Heart left ventricle (tissue), 16 donors: ENCODE data around the gene CMTM3. TPM values are rescaled to one million over a fixed set of nuclear protein-coding genes. Genes with fewer than 3 reads are reported as not detected.

ENCODE experiments used
- ATAC-seq, 4 donors: fragments of 200-7000 bp; cut with Tn5 transposase; one replicate each; pipeline ENCODE4 v1.9.1; 2020 to 2022; ENCODE audit warnings: moderate library complexity in 4 of 4, mild to moderate bottlenecking in 3 of 4, moderate number of reproducible peaks in 1 of 4
- DNase-seq, 5 donors: peaks; one replicate each; pipeline ENCODE4 v3.0.0-alpha.2; 2020
- H3K27ac ChIP-seq, 12 donors: fragments of 200-600 bp; sonication (generic) in 4 of 12; one replicate each; pipeline versions ENCODE4 v1.5.0 to v1.8.0; 2016 to 2022; ENCODE audit warnings: mild to moderate bottlenecking in 2 of 12
- H3K27me3 ChIP-seq, 9 donors: fragments of 200-600 bp; sonication (generic) in 2 of 9; one replicate each; pipeline versions ENCODE4 v1.5.1 to v1.8.0; 2016 to 2022; ENCODE audit warnings: mild to moderate bottlenecking in 3 of 9
- H3K36me3 ChIP-seq, 9 donors: fragments of 200-600 bp; sonication (generic) in 2 of 9; one replicate each; pipeline versions ENCODE4 v1.5.0 to v1.8.0; 2018 to 2022; ENCODE audit warnings: mild to moderate bottlenecking in 2 of 9
- H3K4me1 ChIP-seq, 12 donors: fragments of 200-600 bp; sonication (generic) in 4 of 12; one replicate each; pipeline versions ENCODE4 v1.5.0 to v1.8.0; 2016 to 2022; ENCODE audit warnings: mild to moderate bottlenecking in 3 of 12
- H3K4me3 ChIP-seq, 12 donors: fragments of 200-600 bp; sonication (generic) in 4 of 12; one replicate each; pipeline versions ENCODE4 v1.5.0 to v1.8.0; 2017 to 2022; ENCODE audit warnings: mild to moderate bottlenecking in 9 of 12, moderate library complexity in 4 of 12
- H3K9me3 ChIP-seq, 12 donors: fragments of 200-600 bp; sonication (generic) in 4 of 12; one replicate each; pipeline versions ENCODE4 v1.5.0 to v1.8.0; 2016 to 2022; ENCODE audit warnings: mild to moderate bottlenecking in 1 of 12
- CTCF ChIP-seq, 12 donors: fragments of 200-600 bp; sonication (generic) in 4 of 12; IDR thresholded peaks; one replicate each; pipeline versions ENCODE4 v1.5.0 to v1.8.0; 2018 to 2022; ENCODE audit warnings: antibody characterized with exemption in 12 of 12, mild to moderate bottlenecking in 5 of 12
- POLR2A ChIP-seq, 2 donors: fragments of 450-650 bp; IDR thresholded peaks; one replicate each; pipeline ENCODE4 v1.6.1; 2017; ENCODE audit warnings: antibody characterized with exemption in 2 of 2, mild to moderate bottlenecking in 2 of 2, moderate library complexity in 2 of 2
- WGBS, 4 donors: extraction: QIAGEN DNeasy Blood & Tissue Kit in 2 of 4; methylation state at CpG; one replicate each; pipeline versions ENCODE4 v1.1.5 to v1.1.7; 2013 to 2018; 5-methylcytosine and 5-hydroxymethylcytosine counted together
- intact Hi-C, 10 donors: fragments of 100-400 bp; cut with DNase I; formaldehyde crosslinking; loops; one replicate each; pipeline versions ENCODE4 v1.11.1 to v1.14.2; 2022
- polyA plus RNA-seq, 2 donors: library from polyadenylated mRNA; stranded (reverse); fragments of 200-250 nt; gene quantifications; one replicate each; pipeline ENCODE4 v1.2.3, GENCODE V29; 2013
- total RNA-seq, 9 donors: library from RNA; depleted of rRNA in 2 of 9; stranded (reverse); fragments of >200 nt in 2 of 9; fragmentation: NEBNext Ultra II Directional in 3 of 9; extraction: Animal tissue kit (Norgen Biotek cat#: 25700) in 3 of 9; gene quantifications; one replicate each; pipeline versions ENCODE4 v1.1.0 to v1.2.4, GENCODE V29; 2016 to 2023
- donor health status: ischemic (EF 13 %, LVEDD 7.1; RV severe dilation, severe dysfunction).
- donor health status: healthy with polysubstance abuse.
- donor health status: DM: no; HTN: yes; CAD: no.
- donor health status: DM: no; HTN: no; CAD: no.
- donor health status: ischemic (EF 25% LVEDD 6.9; RV normal size, moderate dysfunction).
- donor health status: ischemic (EF 25% LVEDD 5.7; RV mildly dilated, moderate dysfunction).
- donor health status: healthy.
- donor health status: DM: yes; HTN: yes; CAD: no.
- donor health status: ischemic (EF 35%, LVEDD 5.7; RV mildly dilated, moderate dysfunction).
- donor health status: nonischemic (EF 11% LVEDD 7.7; RV severe dilation, severe dysfunction).
- donor health status: DM: yes; HTN: yes; CAD: no.
- donor health status: PGD.
- donor health status: ischemic (EF 29% LVEDD 5.4; RV normal size, mild dysfunction).
- donor health status: nonischemic (EF 23%, LVEDD 6.1; RV moderate dilation, normal function).

The CMTM3 gene
- total and polyA plus RNA-seq, 11 donors: 5.8 to 30.9 (median 9.6) TPM

- no peak for ATAC-seq
- TF ChIP-seq CTCF (IDR thresholded peaks at IDR 0.05) (peak in 5 of 12 donors; percentile 8 to 29 (median 23)), POLR2A (IDR thresholded peaks at IDR 0.05) (no peak)
- 78 to 87% (median 81%) methylated on average over 1 of the region's 1 CpG for WGBS, 4 donors
- intact Hi-C loops: loop anchor here in 2 of 10 donors (5.0 kb wide), 2 partner anchors 35 to 40 kb away; partner anchors contain the start of gene CMTM3 (in 1 of the 2)
- H3K4me1 ChIP-seq: peaks cover 0 to 20% (median 0%) of the 10 kb centered on the region in 12 donors
- DNase-seq: no peak
- peaks cover 0 to 88% (median 42%) of the 10 kb centered on the region in 9 donors for H3K36me3 ChIP-seq
- H3K9me3 ChIP-seq: no peaks in the 10 kb centered on the region
- H3K27ac ChIP-seq: peak overlapping the region in 1 of 12 donors; percentile 0
- H3K4me3 ChIP-seq: no peak overlapping the region
- no peaks in the 10 kb centered on the region for H3K27me3 ChIP-seq
Observed at GRCh38 chr16:66562409-66562808, 42.1 kb upstream of the CMTM3 start.

GRCh38 chr16:66562986-66563385, 41.5 kb upstream of the CMTM3 start:
- 85 to 97% (median 94%) methylated on average over 2 of the region's 2 CpGs for whole genome bisulfite sequencing, 4 donors
- no peaks in the 10 kb centered on the region for H3K27me3 ChIP-seq
- H3K4me1 ChIP-seq: peaks cover 0 to 20% (median 0%) of the 10 kb centered on the region in 12 donors
- H3K27ac ChIP-seq: no peak overlapping the region
- no peak overlapping the region for H3K4me3 ChIP-seq
- no peak for DNase-seq
- ATAC-seq: no peak
- no peaks in the 10 kb centered on the region for H3K9me3 ChIP-seq
- TF ChIP-seq POLR2A (IDR thresholded peaks at IDR 0.05) (no peak), CTCF (IDR thresholded peaks at IDR 0.05) (no peak)
- peaks cover 0 to 83% (median 42%) of the 10 kb centered on the region in 9 donors for H3K36me3 ChIP-seq
- intact Hi-C loops: loop anchor here in 2 of 10 donors (5.0 kb wide), 2 partner anchors 34 to 39 kb away; partner anchors contain the start of gene CMTM3 (in 1 of the 2)

GRCh38 chr16:66563574-66564334, 40.8 kb upstream of the CMTM3 start:
- no peaks in the 10 kb centered on the region for H3K27me3 ChIP-seq
- TF ChIP-seq POLR2A (IDR thresholded peaks at IDR 0.05) (no peak), CTCF (IDR thresholded peaks at IDR 0.05) (no peak)
- H3K9me3 ChIP-seq: no peaks in the 10 kb centered on the region
- WGBS, 4 donors: 91 to 98% (median 95%) methylated on average over 2 of the region's 2 CpGs
- intact Hi-C loops: loop anchor here in 2 of 10 donors (5.0 kb wide), 2 partner anchors 34 to 39 kb away; partner anchors contain the start of gene CMTM3 (in 1 of the 2)
- H3K36me3 ChIP-seq: peaks cover 0 to 76% (median 35%) of the 10 kb centered on the region in 9 donors
- ATAC-seq: no peak
- H3K4me3 ChIP-seq: no peak overlapping the region
- H3K27ac ChIP-seq: no peak overlapping the region
- no peak for DNase-seq
- H3K4me1 ChIP-seq: peaks cover 0 to 20% (median 0%) of the 10 kb centered on the region in 12 donors
